ENCODE data around the gene SETD1B. TPM values are rescaled to one million over a fixed set of nuclear protein-coding genes. Genes with fewer than 3 reads are reported as not detected.
"Not testable (repeated sequence)": the region's sequence is repeated elsewhere in the genome, so short reads cannot be mapped to it uniquely, and the experiment has no call there.

The SETD1B gene
- total RNA-seq (2012; rRNA removed): 3.7 and 3.8 TPM in 2 replicates

DNA sequence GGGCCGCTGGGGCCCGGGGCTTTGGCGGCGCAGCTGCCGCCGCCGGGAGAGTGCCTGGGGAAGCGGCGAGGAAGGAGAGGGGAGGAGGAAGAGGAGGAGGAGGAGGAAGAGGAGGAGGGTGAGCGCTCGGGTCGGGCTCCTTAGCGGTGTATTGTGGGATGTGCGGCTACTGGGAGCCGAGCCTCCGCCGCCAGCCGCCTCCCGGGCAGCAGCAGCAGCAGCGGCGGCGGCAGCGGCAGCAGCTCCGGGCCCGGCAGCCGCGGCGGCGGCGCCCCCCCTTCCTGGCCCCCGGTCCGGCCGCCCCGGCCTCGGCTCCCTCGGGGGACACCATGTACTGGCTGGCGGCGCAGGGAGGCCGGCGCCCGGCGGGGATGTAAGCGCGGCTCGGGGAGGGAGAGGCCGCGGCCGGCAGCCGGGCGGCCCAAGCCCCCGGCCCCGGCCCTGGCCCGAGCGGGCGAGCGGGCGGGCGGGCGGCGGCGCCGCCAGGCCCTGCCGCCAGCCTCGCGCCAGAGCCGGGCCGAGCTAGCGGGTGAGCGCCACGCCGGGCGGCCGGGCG is at the start of gene SETD1B:
TSS of gene SETD1B (plus strand) at position 149 of the 556 bp plus-strand sequence. CDS start 729 bp downstream, outside the sequence.
- Histone ChIP-seq H3K4me2 (ENCODE audit: low read length) (peak within 1 kb of the TSS; percentile 98), H3K36me3 (ENCODE audit: insufficient read depth, low read length) (peaks cover 23% of the 10 kb centered on the region), H3K9ac (ENCODE audit: low read depth, low read length) (peak within 1 kb of the TSS; percentile 99), H3K4me1 (ENCODE audit: control insufficient read depth, insufficient read depth, low read length) (peaks cover 42% of the 10 kb centered on the region), H3K4me3 (ENCODE audit: low read length) (peak within 1 kb of the TSS; percentile 74), H3K9me3 (replicated peaks; ENCODE audit: low read length) (no peaks in the 10 kb centered on the region), H3K27me3 (ENCODE audit: control insufficient read depth, insufficient read depth, low read length) (no peaks in the 10 kb centered on the region)

DNA sequence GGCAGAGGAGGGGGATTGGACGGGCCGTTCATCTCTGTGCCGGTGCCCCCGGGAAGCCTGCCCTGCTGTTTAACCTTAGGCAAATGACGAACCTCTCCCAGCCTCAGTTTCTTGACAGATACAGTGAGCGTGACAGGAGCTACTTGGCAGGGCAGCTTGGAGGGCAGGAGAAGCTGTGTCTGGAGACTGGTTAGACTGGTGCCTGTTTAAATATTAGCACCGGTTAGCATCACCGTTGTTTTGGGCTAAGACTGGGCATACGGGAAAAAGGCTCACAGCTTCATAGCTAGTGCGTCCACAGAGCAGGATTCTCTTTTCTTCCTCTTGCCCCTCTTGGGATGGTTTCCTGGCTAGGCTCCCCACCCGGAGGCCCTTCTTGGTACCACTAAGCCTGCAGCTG is 49.0 kb upstream of the SETD1B start:
- Histone ChIP-seq H3K4me1 (ENCODE audit: control insufficient read depth, insufficient read depth, low read length) (no peaks in the 10 kb centered on the region), H3K36me3 (ENCODE audit: insufficient read depth, low read length) (peaks cover 14% of the 10 kb centered on the region), H3K4me3 (ENCODE audit: low read length) (no peak overlapping the region), H3K9ac (ENCODE audit: low read depth, low read length) (no peak overlapping the region), H3K4me2 (ENCODE audit: low read length) (no peak overlapping the region), H3K9me3 (replicated peaks; ENCODE audit: low read length) (no peaks in the 10 kb centered on the region), H3K27me3 (ENCODE audit: control insufficient read depth, insufficient read depth, low read length) (no peaks in the 10 kb centered on the region)

DNA sequence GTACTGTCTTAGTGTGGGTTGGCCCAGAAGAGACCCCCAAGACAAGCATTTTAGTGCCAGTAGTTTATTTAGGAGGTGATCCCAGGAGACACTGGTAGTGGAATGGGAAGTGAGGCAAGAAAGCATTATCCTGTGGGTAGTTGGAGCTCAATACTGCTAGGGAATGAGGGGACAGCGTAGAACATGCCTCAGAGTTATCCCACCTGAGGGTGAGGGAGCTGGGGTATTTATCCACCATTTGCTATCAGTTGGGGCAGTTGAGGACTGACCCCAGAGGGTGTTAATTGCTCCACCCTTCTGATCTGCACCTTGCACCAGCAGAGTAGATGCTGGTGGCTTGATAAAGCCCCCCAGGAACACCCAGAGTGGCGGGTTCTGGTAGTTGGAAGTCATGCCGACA is 48.2 kb upstream of the SETD1B start:
- Histone ChIP-seq H3K27me3 (ENCODE audit: control insufficient read depth, insufficient read depth, low read length) (no peaks in the 10 kb centered on the region), H3K9ac (ENCODE audit: low read depth, low read length) (no peak overlapping the region), H3K36me3 (ENCODE audit: insufficient read depth, low read length) (peaks cover 11% of the 10 kb centered on the region), H3K4me1 (ENCODE audit: control insufficient read depth, insufficient read depth, low read length) (no peaks in the 10 kb centered on the region), H3K4me3 (ENCODE audit: low read length) (no peak overlapping the region), H3K9me3 (replicated peaks; ENCODE audit: low read length) (no peaks in the 10 kb centered on the region), H3K4me2 (ENCODE audit: low read length) (no peak overlapping the region)

DNA sequence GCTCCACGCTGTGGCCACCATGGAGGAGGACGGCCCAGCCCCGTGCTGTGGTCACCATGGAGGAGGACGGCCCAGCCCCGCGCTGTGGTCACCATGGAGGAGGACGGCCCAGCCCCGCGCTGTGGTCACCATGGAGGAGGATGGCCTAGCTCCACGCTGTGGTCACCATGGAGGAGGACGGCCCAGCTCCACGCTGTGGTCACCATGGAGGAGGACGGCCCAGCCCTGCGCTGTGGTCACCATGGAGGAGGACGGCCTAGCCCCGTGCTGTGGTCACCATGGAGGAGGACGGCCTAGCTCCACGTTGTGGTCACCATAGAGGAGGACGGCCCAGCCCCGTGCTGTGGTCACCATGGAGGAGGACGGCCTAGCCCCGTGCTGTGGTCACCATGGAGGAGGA is 45.3 kb upstream of the SETD1B start:
- H3K36me3 ChIP-seq (ENCODE audit: insufficient read depth, low read length); H3K27me3 ChIP-seq (ENCODE audit: control insufficient read depth, insufficient read depth, low read length); H3K9me3 ChIP-seq (replicated peaks; ENCODE audit: low read length); H3K4me1 ChIP-seq (ENCODE audit: control insufficient read depth, insufficient read depth, low read length); H3K4me2 ChIP-seq (ENCODE audit: low read length); H3K4me3 ChIP-seq (ENCODE audit: low read length); H3K9ac ChIP-seq (ENCODE audit: low read depth, low read length): not testable (repeated sequence)

DNA sequence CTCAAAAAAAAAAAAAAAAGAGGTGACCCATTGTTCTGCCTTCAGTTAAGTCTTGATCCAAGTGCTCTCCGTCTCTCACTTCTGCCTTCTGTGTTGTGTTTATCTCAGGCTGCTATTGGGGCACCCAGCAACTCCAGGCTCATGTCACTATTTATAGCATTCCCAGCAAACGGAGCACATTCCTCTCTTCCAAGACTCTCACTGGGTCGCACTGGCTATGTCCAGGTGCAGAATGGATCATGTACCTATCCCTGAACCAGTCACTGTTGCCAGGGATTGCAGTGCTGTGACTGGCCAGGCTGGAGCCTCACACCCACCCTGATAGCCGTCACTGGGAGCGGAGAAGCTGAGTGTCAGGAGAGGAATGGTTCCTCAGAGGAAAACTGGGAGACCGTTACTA is 41.5 kb upstream of the SETD1B start:
- Histone ChIP-seq H3K9me3 (replicated peaks; ENCODE audit: low read length) (no peaks in the 10 kb centered on the region), H3K4me3 (ENCODE audit: low read length) (no peak overlapping the region), H3K36me3 (ENCODE audit: insufficient read depth, low read length) (peaks cover 13% of the 10 kb centered on the region), H3K4me2 (ENCODE audit: low read length) (no peak overlapping the region), H3K27me3 (ENCODE audit: control insufficient read depth, insufficient read depth, low read length) (no peaks in the 10 kb centered on the region), H3K4me1 (ENCODE audit: control insufficient read depth, insufficient read depth, low read length) (peaks cover 19% of the 10 kb centered on the region), H3K9ac (ENCODE audit: low read depth, low read length) (no peak overlapping the region)

DNA sequence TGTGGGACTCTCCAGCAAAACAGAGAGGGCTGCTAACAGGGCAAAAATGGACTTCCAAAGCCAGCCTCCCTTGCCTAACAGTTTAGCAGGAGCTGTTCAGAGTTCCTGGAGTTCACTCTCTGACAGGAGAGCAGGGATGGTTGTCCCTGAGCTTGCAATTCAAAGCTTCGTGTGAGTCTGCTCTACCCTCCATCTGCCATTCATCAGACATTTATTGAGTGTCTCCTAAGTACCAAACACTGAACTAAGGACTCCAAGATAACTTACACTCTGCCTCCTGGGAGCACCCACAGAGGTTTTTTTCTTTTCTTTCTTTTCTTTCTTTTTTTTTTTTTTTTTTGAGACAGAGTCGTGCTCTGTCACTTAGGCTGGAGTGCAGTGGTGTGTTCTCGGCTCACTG is 39.0 kb upstream of the SETD1B start:
- no peaks in the 10 kb centered on the region for H3K9me3 ChIP-seq (replicated peaks; ENCODE audit: low read length)
- H3K36me3 ChIP-seq (ENCODE audit: insufficient read depth, low read length): peaks cover 13% of the 10 kb centered on the region
- no peak overlapping the region for H3K4me3 ChIP-seq (ENCODE audit: low read length)
- no peak overlapping the region for H3K9ac ChIP-seq (ENCODE audit: low read depth, low read length)
- H3K4me2 ChIP-seq (ENCODE audit: low read length): no peak overlapping the region
- H3K27me3 ChIP-seq (ENCODE audit: control insufficient read depth, insufficient read depth, low read length): no peaks in the 10 kb centered on the region
- peaks cover 30% of the 10 kb centered on the region for H3K4me1 ChIP-seq (ENCODE audit: control insufficient read depth, insufficient read depth, low read length)

DNA sequence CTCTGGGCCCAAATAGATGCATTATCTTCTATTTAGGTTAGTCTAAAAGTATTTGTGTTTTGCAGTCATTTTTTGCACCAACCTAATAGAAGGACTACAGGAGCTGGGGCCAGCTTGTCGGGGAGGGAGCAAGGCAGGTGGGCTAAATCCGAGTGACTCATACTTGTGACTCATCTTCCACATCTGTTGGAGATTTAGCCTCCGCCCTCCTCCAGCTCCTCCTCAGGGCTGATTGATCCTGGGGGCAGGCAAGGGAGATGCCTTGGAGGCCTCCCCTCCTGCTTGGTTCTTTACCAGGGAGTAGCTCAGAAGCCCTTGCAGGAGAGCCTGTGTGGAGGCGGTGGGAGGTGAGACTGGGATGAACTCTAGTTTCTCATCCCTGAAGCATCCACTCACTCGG is 38.2 kb upstream of the SETD1B start:
- Histone ChIP-seq H3K4me3 (ENCODE audit: low read length) (no peak overlapping the region), H3K36me3 (ENCODE audit: insufficient read depth, low read length) (peaks cover 13% of the 10 kb centered on the region), H3K9me3 (replicated peaks; ENCODE audit: low read length) (no peaks in the 10 kb centered on the region), H3K9ac (ENCODE audit: low read depth, low read length) (no peak overlapping the region), H3K27me3 (ENCODE audit: control insufficient read depth, insufficient read depth, low read length) (no peaks in the 10 kb centered on the region), H3K4me2 (ENCODE audit: low read length) (no peak overlapping the region), H3K4me1 (ENCODE audit: control insufficient read depth, insufficient read depth, low read length) (peaks cover 30% of the 10 kb centered on the region)

DNA sequence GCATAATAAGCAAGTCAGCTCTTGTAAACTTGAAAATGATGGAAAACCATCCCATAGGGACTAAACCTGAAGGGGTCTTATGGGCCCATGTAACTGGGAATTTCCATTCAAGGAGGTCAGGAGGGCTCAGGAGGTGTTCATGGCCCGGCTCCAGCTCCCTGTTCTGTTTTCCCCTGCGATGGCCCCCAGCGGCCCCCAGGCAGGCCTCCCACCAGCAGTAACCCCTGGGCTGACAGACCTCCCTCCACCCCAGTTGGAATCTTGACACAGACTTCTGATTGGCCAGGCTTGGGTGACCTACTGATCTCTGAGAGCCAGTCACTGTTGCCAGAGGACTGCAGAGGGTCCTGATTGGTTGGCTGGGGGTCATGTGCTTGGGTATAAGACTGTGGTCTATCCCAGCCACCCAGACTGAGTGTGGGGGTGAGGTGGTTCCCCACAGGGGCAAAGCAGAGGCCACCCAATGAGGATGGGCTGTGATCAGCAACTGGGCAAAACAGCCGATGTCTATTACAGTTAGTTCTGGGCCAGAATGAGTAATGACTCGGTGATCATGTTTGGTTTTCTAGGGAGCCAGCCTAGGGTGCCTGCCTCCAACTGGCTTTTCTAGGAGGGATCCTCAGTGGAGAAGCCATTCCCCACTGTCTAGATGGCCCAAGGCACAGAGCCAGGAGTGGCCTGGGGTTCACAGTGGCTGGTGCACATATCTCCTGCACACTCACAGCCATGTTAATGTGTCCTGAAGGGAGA is 37.3 kb upstream of the SETD1B start:
- H3K9ac ChIP-seq (ENCODE audit: low read depth, low read length): no peak overlapping the region
- H3K4me2 ChIP-seq (ENCODE audit: low read length): no peak overlapping the region
- no peaks in the 10 kb centered on the region for H3K27me3 ChIP-seq (ENCODE audit: control insufficient read depth, insufficient read depth, low read length)
- peaks cover 13% of the 10 kb centered on the region for H3K36me3 ChIP-seq (ENCODE audit: insufficient read depth, low read length)
- H3K4me3 ChIP-seq (ENCODE audit: low read length): no peak overlapping the region
- H3K4me1 ChIP-seq (ENCODE audit: control insufficient read depth, insufficient read depth, low read length): peaks cover 30% of the 10 kb centered on the region
- no peaks in the 10 kb centered on the region for H3K9me3 ChIP-seq (replicated peaks; ENCODE audit: low read length)

DNA sequence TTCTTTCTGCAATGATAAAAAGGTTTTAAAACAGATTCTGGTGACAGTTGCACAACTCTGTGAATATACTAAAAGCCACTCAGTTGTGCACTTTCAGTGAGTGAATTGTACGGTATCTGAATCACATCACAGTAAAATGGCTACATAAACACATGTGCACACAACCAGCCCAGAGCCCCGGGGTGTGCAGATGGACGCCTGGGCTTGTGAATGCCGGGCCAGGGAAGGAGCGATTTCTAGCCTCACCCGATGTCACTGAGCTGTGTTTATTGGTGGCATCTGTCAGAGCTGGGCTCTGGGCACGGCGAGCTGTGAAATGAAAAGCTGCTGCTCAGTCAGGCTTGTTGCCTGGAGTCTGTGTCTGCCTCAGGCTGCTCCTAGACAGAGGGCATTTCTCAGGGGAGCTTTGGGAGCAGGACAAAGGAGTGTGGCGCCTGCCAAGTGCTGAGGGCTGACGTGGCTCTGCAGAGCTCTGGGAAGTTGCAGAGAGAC is 36.2 kb upstream of the SETD1B start:
- Histone ChIP-seq H3K4me2 (ENCODE audit: low read length) (peak overlapping the region; percentile 54), H3K9ac (ENCODE audit: low read depth, low read length) (no peak overlapping the region), H3K9me3 (replicated peaks; ENCODE audit: low read length) (no peaks in the 10 kb centered on the region), H3K4me1 (ENCODE audit: control insufficient read depth, insufficient read depth, low read length) (peaks cover 30% of the 10 kb centered on the region), H3K27me3 (ENCODE audit: control insufficient read depth, insufficient read depth, low read length) (no peaks in the 10 kb centered on the region), H3K36me3 (ENCODE audit: insufficient read depth, low read length) (peaks cover 11% of the 10 kb centered on the region), H3K4me3 (ENCODE audit: low read length) (no peak overlapping the region)

DNA sequence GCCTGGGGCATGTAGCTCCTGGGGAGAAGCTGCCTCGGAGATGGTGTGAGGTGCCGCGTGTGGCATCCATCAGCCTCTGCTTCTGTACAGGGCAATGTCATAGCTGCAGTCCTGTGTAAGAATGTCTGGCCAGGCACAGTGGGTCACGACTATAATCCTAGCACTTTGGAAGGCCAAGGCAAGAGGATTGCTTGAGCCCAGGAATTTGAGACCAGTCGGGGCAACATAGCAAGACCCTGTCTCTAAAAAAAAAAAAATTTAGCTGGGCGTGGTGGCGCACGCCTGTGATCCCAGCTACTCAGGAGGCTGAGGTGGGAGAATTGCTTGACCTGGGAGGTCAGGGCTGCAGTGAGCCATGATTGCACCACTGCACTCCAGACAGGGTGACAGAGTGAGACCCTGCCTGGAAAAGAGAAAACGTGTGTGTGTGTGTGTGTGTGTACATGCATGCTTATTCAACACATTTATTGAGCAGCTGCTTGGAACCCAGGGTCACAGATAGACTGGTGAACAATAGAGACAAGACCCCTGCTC is 34.4 kb upstream of the SETD1B start:
- Histone ChIP-seq H3K9ac (ENCODE audit: low read depth, low read length) (no peak overlapping the region), H3K9me3 (replicated peaks; ENCODE audit: low read length) (no peaks in the 10 kb centered on the region), H3K27me3 (ENCODE audit: control insufficient read depth, insufficient read depth, low read length) (no peaks in the 10 kb centered on the region), H3K36me3 (ENCODE audit: insufficient read depth, low read length) (peaks cover 5% of the 10 kb centered on the region), H3K4me1 (ENCODE audit: control insufficient read depth, insufficient read depth, low read length) (peaks cover 38% of the 10 kb centered on the region), H3K4me2 (ENCODE audit: low read length) (no peak overlapping the region), H3K4me3 (ENCODE audit: low read length) (no peak overlapping the region)

DNA sequence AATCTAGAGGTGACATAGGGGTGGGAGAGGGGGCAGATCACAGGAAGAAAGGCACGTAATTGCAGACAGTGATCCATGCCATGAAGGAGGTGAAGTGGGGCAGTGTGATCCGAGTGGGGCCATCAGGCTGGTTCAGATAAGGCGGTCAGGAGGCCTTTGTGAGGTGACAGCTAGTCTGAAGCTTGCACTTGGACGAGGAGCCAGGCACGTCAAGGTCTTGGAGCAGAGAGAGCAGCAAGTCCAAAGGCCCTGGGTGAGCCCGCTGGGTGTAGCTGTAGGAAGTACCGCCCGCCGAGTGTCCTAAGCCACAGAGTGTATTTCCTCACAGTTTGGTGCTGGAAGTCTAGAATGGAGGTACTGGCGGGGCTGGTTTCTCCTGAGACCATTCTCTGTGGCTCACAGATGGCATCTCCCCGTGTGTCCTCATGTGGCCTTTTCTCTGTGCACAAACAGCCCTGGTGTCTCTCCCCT is 33.9 kb upstream of the SETD1B start:
- Histone ChIP-seq H3K27me3 (ENCODE audit: control insufficient read depth, insufficient read depth, low read length) (no peaks in the 10 kb centered on the region), H3K36me3 (ENCODE audit: insufficient read depth, low read length) (peaks cover 5% of the 10 kb centered on the region), H3K4me3 (ENCODE audit: low read length) (no peak overlapping the region), H3K4me1 (ENCODE audit: control insufficient read depth, insufficient read depth, low read length) (peaks cover 38% of the 10 kb centered on the region), H3K9ac (ENCODE audit: low read depth, low read length) (no peak overlapping the region), H3K4me2 (ENCODE audit: low read length) (no peak overlapping the region), H3K9me3 (replicated peaks; ENCODE audit: low read length) (no peaks in the 10 kb centered on the region)

Measured in skeletal muscle satellite cell (primary cell).